K562 (cell line): Measurements from ENCODE around the gene BCL2L1. TPM values are rescaled to one million over a fixed set of nuclear protein-coding genes. Genes with fewer than 3 reads are reported as not detected.
A peak's percentile ranks its signal among the peaks of the same experiment; 100 is the strongest.

Experiments
- DDX20 ChIP-seq: fragments of 450-650 bp; IDR thresholded peaks from 2 replicates; pipeline ENCODE4 v1.6.1; 2016; ENCODE audit warnings: missing genetic modification characterization, low read depth, mild to moderate bottlenecking, missing compliant biosample characterization, moderate library complexity
- ETS2 ChIP-seq: IDR thresholded peaks from 2 replicates; pipeline ENCODE4 v1.6.1; 2016; ENCODE audit warnings: borderline replicate concordance, missing genetic modification characterization, mild to moderate bottlenecking, moderate library complexity, missing compliant biosample characterization; ENCODE audit not compliant: poor library complexity, severe bottlenecking
- HDAC1 ChIP-seq, 2 experiments: fragments of 450-650 bp; IDR thresholded peaks; 2 replicates each; pipeline ENCODE4 v1.6.1; 2016 to 2017; ENCODE audit warnings: inconsistent platforms in 1 of 2, mild to moderate bottlenecking in 1 of 2, moderate library complexity in 1 of 2
- PPARD ChIP-seq: fragments of 250-450 bp; sonication (Bioruptor Pico); IDR thresholded peaks from 2 replicates; pipeline ENCODE4 v1.8.0; 2022; ENCODE audit warnings: inconsistent platforms, mild to moderate bottlenecking, moderate library complexity
- RBM39 ChIP-seq: fragments of 200-400 bp; formaldehyde crosslinking; optimal IDR thresholded peaks from 2 replicates; pipeline ENCODE3; 2018; ENCODE audit warnings: low read depth, low read length
- RCOR1 ChIP-seq, 2 experiments: IDR thresholded peaks; 2 replicates each; pipeline ENCODE4 v1.6.1; 2012; ENCODE audit warnings: low read depth in 2 of 2, low read length in 2 of 2, borderline replicate concordance in 1 of 2, improper control_type of control experiment in 1 of 2
- STAT5B ChIP-seq: fragments of 250-450 bp; sonication (Bioruptor Pico); IDR thresholded peaks from 2 replicates; pipeline ENCODE4 v1.8.0; 2021; ENCODE audit warnings: mild to moderate bottlenecking, inconsistent platforms
- ZFPM2 ChIP-seq: fragments of 250-450 bp; sonication (Bioruptor Pico); IDR thresholded peaks from 2 replicates; pipeline ENCODE4 v1.5.1; 2022; ENCODE audit warnings: mild to moderate bottlenecking
- ZNF217 ChIP-seq: sonication (generic); formaldehyde crosslinking; IDR thresholded peaks from 2 replicates; pipeline ENCODE4 v1.8.0; 2022; ENCODE audit warnings: mild to moderate bottlenecking, missing genetic modification reagents
- ZNF384 ChIP-seq: IDR thresholded peaks from 2 replicates; pipeline ENCODE4 v1.6.1; 2012; ENCODE audit warnings: low read depth, low read length, improper control_type of control experiment
- ZNF445 ChIP-seq: fragments of 250-450 bp; sonication (Bioruptor Pico); IDR thresholded peaks from 2 replicates; pipeline ENCODE4 v1.4.0; 2020; ENCODE audit warnings: low read depth, mild to moderate bottlenecking, moderate library complexity
- polyA plus RNA-seq, 8 experiments: library from polyadenylated mRNA; depleted of rRNA in 4 of 8; stranded (reverse) in 5 of 8; unstranded in 3 of 8; fragments of >200 nt; fragmentation: Nextera tagmentation in 2 of 8; fragmentation: Illumina TruSeq in 1 of 8; extraction: Ambion mirVana in 2 of 8; extraction: Trizol in 1 of 8; gene quantifications; 2 replicates each; pipeline versions ENCODE4 v1.2.1 to v1.2.3, GENCODE V29; 2011 to 2014; ENCODE audit warnings: inconsistent platforms in 1 of 8, missing spikeins in 1 of 8
- total RNA-seq, 7 experiments: library from RNA; depleted of rRNA in 6 of 7; stranded (reverse); fragments of >200 nt in 6 of 7; fragmentation: Illumina TruSeq in 2 of 7; extraction: Trizol in 2 of 7; gene quantifications; 2 replicates each; pipeline versions ENCODE4 v1.2.1 to v1.2.3, GENCODE V29; 2011 to 2021; ENCODE audit warnings: low replicate concordance in 1 of 7
- TF ChIP-seq, protein P1 (sequence below): sonication (generic); formaldehyde crosslinking; IDR thresholded peaks from 2 replicates; pipeline ENCODE4 v1.8.1; 2023; ENCODE audit warnings: mild to moderate bottlenecking, missing genetic modification reagents
- TF ChIP-seq, protein P2 (sequence below): sonication (generic); formaldehyde crosslinking; IDR thresholded peaks from 2 replicates; pipeline ENCODE4 v1.8.1; 2023; ENCODE audit warnings: mild to moderate bottlenecking, missing genetic modification reagents
- TF ChIP-seq, protein P3 (sequence below): fragments of 150-350 bp; IDR thresholded peaks from 2 replicates; pipeline ENCODE4 v1.6.1; 2014; ENCODE audit warnings: low read depth, mild to moderate bottlenecking, low read length, borderline replicate concordance
- TF ChIP-seq, protein P4 (sequence below): fragments of 250-450 bp; sonication (Bioruptor Pico); IDR thresholded peaks from 2 replicates; pipeline ENCODE4 v1.5.0; 2021; ENCODE audit warnings: mild to moderate bottlenecking, moderate library complexity
- TF ChIP-seq, protein P5 (sequence below), 2 experiments: fragments of 450-650 bp; conservative IDR thresholded peaks; 2 replicates each; pipeline ENCODE4 v1.6.1; 2017; ENCODE audit warnings: mild to moderate bottlenecking in 2 of 2, moderate library complexity in 2 of 2

Gene BCL2L1
- total and polyA plus RNA-seq, 9 of the 15 experiments (the other 6 are each of a cell fraction or from before 2014, with no cell fraction given): 3.3 to 182 (median 120) TPM

DNA sequence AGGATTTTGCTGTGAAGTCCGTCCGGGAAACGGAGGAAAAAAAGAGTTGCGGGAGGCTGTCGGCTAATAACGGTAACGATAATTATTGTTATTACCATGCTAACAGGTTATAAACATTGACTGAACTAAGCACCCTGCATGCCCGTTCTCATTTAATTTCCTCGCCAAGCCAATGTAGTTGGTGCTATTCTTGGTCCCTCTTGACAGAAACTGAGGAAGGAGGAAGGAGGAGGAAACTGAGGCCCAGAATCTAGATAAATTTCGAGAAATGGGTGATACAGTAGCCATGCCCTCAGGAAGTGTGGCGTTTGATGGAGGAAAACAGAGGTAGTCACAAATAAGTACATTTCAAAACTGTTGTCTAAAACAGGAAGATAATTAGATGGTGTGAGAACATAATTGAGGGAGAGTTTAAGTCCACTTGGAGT is 16.9 kb upstream of the BCL2L1 start (continued):
- TF ChIP-seq, protein P1, sequence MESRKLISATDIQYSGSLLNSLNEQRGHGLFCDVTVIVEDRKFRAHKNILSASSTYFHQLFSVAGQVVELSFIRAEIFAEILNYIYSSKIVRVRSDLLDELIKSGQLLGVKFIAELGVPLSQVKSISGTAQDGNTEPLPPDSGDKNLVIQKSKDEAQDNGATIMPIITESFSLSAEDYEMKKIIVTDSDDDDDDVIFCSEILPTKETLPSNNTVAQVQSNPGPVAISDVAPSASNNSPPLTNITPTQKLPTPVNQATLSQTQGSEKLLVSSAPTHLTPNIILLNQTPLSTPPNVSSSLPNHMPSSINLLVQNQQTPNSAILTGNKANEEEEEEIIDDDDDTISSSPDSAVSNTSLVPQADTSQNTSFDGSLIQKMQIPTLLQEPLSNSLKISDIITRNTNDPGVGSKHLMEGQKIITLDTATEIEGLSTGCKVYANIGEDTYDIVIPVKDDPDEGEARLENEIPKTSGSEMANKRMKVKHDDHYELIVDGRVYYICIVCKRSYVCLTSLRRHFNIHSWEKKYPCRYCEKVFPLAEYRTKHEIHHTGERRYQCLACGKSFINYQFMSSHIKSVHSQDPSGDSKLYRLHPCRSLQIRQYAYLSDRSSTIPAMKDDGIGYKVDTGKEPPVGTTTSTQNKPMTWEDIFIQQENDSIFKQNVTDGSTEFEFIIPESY (CRISPR knock-in tag): no peak
- TF ChIP-seq RCOR1 (IDR thresholded peaks at IDR 0.05; ENCODE audit: borderline replicate concordance in 1 of 2, low read depth in 2 of 2, low read length in 2 of 2) (no peak), ZNF217 (no peak), PPARD (CRISPR knock-in tag) (no peak), ZNF445 (no peak), DDX20 (tag) (no peak), ETS2 (tag) (no peak), STAT5B (CRISPR knock-in tag) (no peak), ZFPM2 (CRISPR knock-in tag) (no peak), HDAC1 (IDR thresholded peaks at IDR 0.05) (0 out of 4 replicates have a peak, but pooled peaks of 1 of the 2 experiments have one; percentile 30), ZNF384 (no peak), RBM39 (no peak)
- TF ChIP-seq, protein P2, sequence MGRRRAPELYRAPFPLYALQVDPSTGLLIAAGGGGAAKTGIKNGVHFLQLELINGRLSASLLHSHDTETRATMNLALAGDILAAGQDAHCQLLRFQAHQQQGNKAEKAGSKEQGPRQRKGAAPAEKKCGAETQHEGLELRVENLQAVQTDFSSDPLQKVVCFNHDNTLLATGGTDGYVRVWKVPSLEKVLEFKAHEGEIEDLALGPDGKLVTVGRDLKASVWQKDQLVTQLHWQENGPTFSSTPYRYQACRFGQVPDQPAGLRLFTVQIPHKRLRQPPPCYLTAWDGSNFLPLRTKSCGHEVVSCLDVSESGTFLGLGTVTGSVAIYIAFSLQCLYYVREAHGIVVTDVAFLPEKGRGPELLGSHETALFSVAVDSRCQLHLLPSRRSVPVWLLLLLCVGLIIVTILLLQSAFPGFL (CRISPR knock-in tag): no peak
- TF ChIP-seq, protein P3, sequence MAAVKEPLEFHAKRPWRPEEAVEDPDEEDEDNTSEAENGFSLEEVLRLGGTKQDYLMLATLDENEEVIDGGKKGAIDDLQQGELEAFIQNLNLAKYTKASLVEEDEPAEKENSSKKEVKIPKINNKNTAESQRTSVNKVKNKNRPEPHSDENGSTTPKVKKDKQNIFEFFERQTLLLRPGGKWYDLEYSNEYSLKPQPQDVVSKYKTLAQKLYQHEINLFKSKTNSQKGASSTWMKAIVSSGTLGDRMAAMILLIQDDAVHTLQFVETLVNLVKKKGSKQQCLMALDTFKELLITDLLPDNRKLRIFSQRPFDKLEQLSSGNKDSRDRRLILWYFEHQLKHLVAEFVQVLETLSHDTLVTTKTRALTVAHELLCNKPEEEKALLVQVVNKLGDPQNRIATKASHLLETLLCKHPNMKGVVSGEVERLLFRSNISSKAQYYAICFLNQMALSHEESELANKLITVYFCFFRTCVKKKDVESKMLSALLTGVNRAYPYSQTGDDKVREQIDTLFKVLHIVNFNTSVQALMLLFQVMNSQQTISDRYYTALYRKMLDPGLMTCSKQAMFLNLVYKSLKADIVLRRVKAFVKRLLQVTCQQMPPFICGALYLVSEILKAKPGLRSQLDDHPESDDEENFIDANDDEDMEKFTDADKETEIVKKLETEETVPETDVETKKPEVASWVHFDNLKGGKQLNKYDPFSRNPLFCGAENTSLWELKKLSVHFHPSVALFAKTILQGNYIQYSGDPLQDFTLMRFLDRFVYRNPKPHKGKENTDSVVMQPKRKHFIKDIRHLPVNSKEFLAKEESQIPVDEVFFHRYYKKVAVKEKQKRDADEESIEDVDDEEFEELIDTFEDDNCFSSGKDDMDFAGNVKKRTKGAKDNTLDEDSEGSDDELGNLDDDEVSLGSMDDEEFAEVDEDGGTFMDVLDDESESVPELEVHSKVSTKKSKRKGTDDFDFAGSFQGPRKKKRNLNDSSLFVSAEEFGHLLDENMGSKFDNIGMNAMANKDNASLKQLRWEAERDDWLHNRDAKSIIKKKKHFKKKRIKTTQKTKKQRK: no peak
- TF ChIP-seq, protein P4, sequence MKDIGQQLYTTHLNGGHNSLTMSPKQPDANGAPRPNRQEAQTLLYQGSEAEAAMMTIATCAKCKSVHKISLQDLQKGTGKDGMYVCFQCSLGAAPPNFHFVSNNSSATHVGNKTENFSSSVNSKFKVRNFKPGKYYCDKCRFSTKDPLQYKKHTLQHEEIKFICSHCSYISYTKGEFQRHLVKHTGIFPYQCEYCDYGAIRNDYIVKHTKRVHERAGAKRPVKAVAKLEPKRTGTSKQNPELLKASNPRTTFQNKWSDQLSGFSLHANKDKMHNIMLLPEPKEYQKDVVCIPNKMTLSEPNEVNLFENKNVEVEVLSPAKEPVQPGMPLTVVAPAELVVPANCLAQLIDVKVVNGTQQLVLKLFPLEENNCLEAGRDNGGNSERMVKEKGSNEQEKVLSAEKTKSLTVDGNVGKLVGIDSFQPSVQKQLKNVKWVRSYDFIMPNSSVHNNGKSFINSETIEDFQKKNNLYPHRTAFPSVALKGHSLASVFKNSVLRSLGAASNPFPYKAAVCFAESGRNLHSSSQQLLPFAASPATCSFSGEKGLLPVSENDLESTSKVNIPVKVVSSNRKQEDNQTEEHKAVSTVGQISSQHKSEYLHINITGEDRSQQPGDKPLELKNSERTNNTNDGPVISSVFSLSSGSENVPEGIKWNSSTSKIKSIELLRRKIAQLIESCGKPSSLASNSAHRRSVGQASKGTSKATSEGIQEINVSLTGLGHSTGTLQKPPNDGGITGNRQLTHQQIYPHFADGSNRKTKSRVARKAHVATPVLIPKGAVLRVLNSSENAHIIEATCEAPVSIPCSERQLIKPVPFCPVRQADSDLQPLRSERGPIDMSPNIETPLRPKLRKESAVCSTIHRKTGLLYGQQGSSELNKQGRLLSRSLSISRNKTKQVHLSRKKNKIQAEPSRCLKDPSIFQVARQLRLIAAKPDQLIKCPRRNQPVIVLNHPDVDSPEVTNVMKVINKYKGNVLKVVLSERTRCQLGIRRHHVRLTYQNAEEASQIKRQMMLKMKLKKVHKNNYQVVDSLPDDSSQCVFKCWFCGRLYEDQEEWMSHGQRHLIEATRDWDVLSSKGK (CRISPR knock-in tag): no peak
- TF ChIP-seq, protein P5, sequence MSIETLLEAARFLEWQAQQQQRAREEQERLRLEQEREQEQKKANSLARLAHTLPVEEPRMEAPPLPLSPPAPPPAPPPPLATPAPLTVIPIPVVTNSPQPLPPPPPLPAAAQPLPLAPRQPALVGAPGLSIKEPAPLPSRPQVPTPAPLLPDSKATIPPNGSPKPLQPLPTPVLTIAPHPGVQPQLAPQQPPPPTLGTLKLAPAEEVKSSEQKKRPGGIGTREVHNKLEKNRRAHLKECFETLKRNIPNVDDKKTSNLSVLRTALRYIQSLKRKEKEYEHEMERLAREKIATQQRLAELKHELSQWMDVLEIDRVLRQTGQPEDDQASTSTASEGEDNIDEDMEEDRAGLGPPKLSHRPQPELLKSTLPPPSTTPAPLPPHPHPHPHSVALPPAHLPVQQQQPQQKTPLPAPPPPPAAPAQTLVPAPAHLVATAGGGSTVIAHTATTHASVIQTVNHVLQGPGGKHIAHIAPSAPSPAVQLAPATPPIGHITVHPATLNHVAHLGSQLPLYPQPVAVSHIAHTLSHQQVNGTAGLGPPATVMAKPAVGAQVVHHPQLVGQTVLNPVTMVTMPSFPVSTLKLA (conservative IDR thresholded peaks at IDR 0.05): no peak; a peak in 2 of 4 replicates
